ENCODE results near the gene PLPP3. TPM values are rescaled to one million over a fixed set of nuclear protein-coding genes. Genes with fewer than 3 reads are reported as not detected.

PLPP3 gene
- total and polyA plus RNA-seq, 9 of the 15 experiments (the other 6 are each of a cell fraction or from before 2014, with no cell fraction given): 0.07 to 0.54 (median 0.20) TPM

GRCh38 chr1:56527548-56528302, 51.6 kb downstream of the PLPP3 start:
- Histone ChIP-seq H3K9ac (ENCODE audit: insufficient read depth in 1 of 2, low read depth in 2 of 2, low read length in 2 of 2) (no peak overlapping the region), H3K4me2 (ENCODE audit: insufficient read depth, low read length) (no peak overlapping the region), H3K79me2 (ENCODE audit: control insufficient read depth, insufficient read depth, low read length) (no peaks in the 10 kb centered on the region), H3K4me1 (replicated peaks in 1 of 2; ENCODE audit: control insufficient read depth in 2 of 2, insufficient read depth in 2 of 2, low read length in 2 of 2) (peaks cover 0 to 11% of the 10 kb centered on the region in 2 experiments; a peak in 1 of 5 replicates), H3K9me1 (ENCODE audit: control insufficient read depth, insufficient read depth, low read length) (no peaks in the 10 kb centered on the region), H2AFZ (ENCODE audit: low read depth, low read length) (no peak overlapping the region), H3K9me3 (replicated peaks; ENCODE audit: control insufficient read depth, insufficient read depth, low read depth, low read length) (no peaks in the 10 kb centered on the region), H4K20me1 (replicated peaks; ENCODE audit: control insufficient read depth, insufficient read depth, low read length) (no peaks in the 10 kb centered on the region), H3K36me3 (ENCODE audit: control insufficient read depth, insufficient read depth, low read length) (no peaks in the 10 kb centered on the region), H3K27ac (ENCODE audit: extremely low read depth, low read depth, low read length) (no peak overlapping the region), H3K27me3 (ENCODE audit: control insufficient read depth in 2 of 2, insufficient read depth in 2 of 2, low read length in 2 of 2) (peaks cover 0 to 13% of the 10 kb centered on the region in 2 experiments; a peak in 2 of 5 replicates), H3K4me3 (no peak overlapping the region)
- no peak for DNase-seq (ENCODE audit: extremely low read depth in 1 of 4, low spot score in 3 of 4)
- 29% methylated on average over 8 of the region's 8 CpGs for WGBS (ENCODE audit: insufficient coverage, low coverage, missing lambda C conversion rate)
- intact Hi-C loops (cut with micrococcal nuclease) (no loop called here), in situ Hi-C loops (cut with MboI) (no loop called here)
- ATAC-seq: no peak
- no peak for TF ChIP-seq PTBP1 (IDR thresholded peaks at IDR 0.05; ENCODE audit: low read depth, low read length)
- TF ChIP-seq MEIS2 (IDR thresholded peaks at IDR 0.05; ENCODE audit: partially characterized antibody): peak; percentile 43
- TF ChIP-seq, protein P1, sequence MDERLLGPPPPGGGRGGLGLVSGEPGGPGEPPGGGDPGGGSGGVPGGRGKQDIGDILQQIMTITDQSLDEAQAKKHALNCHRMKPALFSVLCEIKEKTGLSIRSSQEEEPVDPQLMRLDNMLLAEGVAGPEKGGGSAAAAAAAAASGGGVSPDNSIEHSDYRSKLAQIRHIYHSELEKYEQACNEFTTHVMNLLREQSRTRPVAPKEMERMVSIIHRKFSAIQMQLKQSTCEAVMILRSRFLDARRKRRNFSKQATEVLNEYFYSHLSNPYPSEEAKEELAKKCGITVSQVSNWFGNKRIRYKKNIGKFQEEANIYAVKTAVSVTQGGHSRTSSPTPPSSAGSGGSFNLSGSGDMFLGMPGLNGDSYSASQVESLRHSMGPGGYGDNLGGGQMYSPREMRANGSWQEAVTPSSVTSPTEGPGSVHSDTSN (CRISPR knock-in tag; IDR thresholded peaks at IDR 0.05; ENCODE audit: low read depth): no peak
- TF ChIP-seq, protein P1 (tag; conservative IDR thresholded peaks at IDR 0.05; ENCODE audit: low read depth): peak; percentile 78
- TF ChIP-seq JUNB (CRISPR knock-in tag; conservative IDR thresholded peaks at IDR 0.05): no peak
- no peak for TF ChIP-seq ZNF77 (CRISPR knock-in tag; IDR thresholded peaks at IDR 0.05)
- no TSS peak for BruUV-seq (replicated peaks)
- ChIA-PET CTCF (ENCODE audit: low intra/inter-chr PET ratio) (no interaction called here), POLR2A (interaction anchor here (0.7 to 1.0 kb wide), 2 partner anchors 11 to 994 kb away, joined by 3 read pairs; no protein-coding TSS in a partner anchor)
- no peak for FAIRE-seq
